C4-2B (cell line): ENCODE results near the gene SRRM2.

ENCODE experiments used
- H3K27ac ChIP-seq: fragments of 450-650 bp; 2 replicates; pipeline ENCODE4 v1.5.1; 2017
- CTCF ChIP-seq: fragments of 450-650 bp; conservative IDR thresholded peaks from 2 replicates; pipeline ENCODE4 v1.5.1; 2017; ENCODE audit warnings: mild to moderate bottlenecking
- ZFX ChIP-seq: fragments of 450-650 bp; IDR thresholded peaks from 2 replicates; pipeline ENCODE4 v1.6.1; 2017

The SRRM2 gene

GRCh38 chr16:2795395-2796143 lies 43.1 kb downstream of the SRRM2 start:
- TF ChIP-seq CTCF: no peak
- no peak for TF ChIP-seq ZFX
- no peak overlapping the region for H3K27ac ChIP-seq

DNA sequence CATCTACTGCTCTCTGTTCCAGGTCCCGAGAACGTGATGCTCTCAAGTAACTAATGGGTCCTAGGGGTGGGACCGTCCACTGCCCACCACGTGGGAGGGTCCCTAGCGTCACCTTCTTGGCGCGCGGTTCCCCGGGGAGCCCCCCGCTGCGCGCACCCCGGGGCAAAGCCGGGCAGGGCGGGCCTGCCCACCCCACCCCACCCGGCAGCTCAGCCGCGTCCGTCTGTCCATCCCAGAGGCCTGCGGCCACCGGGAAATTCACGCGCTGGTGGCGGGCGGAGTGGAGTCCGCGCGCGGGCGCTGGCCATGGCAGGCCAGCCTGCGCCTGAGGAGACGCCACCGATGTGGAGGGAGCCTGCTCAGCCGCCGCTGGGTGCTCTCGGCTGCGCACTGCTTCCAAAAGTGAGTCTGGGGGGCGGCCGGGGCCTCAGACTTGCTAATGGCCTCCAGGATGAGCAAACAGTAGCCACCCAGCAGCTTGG lies 46.3 kb downstream of the SRRM2 start:
- TF ChIP-seq ZFX (no peak), CTCF (no peak)
- H3K27ac ChIP-seq: no peak overlapping the region

- no peak overlapping the region for H3K27ac ChIP-seq
- TF ChIP-seq ZFX (no peak), CTCF (no peak)
These were observed 46.9 kb downstream of the SRRM2 start for GRCh38 chr16:2799205-2799858.

DNA sequence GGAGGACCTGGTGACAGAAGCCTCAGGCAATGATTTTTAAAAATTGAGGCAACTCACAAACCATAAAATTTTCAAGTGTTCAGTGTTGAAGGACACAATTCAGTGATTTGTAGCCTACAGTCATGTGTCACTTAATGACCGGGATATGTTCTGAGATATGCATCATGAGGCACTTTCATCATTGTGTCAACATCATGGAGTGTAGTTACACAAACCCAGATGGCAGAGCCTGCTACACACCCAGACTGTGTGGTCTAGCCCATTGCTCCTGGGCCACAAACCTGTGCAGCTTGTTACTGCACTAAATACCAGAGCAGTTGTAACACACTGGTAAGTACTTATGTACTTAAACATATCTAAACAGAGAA lies 47.4 kb downstream of the SRRM2 start:
- H3K27ac ChIP-seq: no peak overlapping the region
- TF ChIP-seq CTCF (no peak), ZFX (no peak)

- TF ChIP-seq ZFX (no peak), CTCF (no peak)
- H3K27ac ChIP-seq: no peak overlapping the region
These were observed 51.2 kb downstream of the SRRM2 start for GRCh38 chr16:2803545-2804195.

GRCh38 chr16:2804728-2805127 lies 52.3 kb downstream of the SRRM2 start:
- TF ChIP-seq CTCF: no peak
- TF ChIP-seq ZFX: no peak
- no peak overlapping the region for H3K27ac ChIP-seq

DNA sequence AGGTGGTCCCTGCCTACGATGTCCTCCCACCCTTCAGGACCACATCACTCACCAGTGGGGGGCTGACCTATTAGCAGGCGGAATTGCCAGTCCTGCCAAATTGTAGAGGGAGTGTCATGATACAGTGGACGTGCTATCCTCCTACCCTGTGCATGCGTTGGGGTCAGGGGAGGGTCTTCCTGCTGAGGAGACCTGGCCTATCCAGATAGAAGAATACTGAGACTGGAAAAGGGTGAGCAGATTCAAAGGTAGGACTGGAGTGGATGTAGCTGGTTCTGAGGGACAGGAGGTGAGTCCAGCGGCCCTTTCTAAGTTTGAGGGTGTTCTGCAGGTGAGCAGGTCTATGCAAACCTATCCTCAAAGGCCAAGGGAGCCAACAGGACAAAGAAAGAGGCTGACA lies 53.8 kb downstream of the SRRM2 start:
- H3K27ac ChIP-seq: no peak overlapping the region
- TF ChIP-seq ZFX: no peak
- TF ChIP-seq CTCF: no peak
